D721Med (cell line): ENCODE data around the gene RBFA.

ENCODE experiments used
- DNase-seq: peaks from one replicate; pipeline ENCODE4 v3.0.0; 2011; ENCODE audit warnings: low spot score; ENCODE audit not compliant: insufficient read length
- FAIRE-seq: peaks from 2 replicates; lab custom pipeline; 2011; peaks lifted over from hg19 to GRCh38; lab: Jason Lieb, UNC
- CTCF ChIP-seq: IDR thresholded peaks from 2 replicates; pipeline ENCODE4 v1.5.1; 2012; ENCODE audit warnings: mild to moderate bottlenecking, control low read depth; ENCODE audit not compliant: insufficient read depth; ENCODE audit errors: missing control alignments

The RBFA gene

GRCh38 chr18:80033181-80034067, 810 bp upstream of the RBFA start:
- FAIRE-seq (peak; percentile 86), DNase-seq (peak; percentile 99)
- TF ChIP-seq CTCF, result no peak

GRCh38 chr18:80034852-80035406, 695 bp downstream of the RBFA start:
- FAIRE-seq, result no peak
- DNase-seq, result no peak
- TF ChIP-seq CTCF, result no peak

- TF ChIP-seq CTCF, result no peak
- DNase-seq (no peak), FAIRE-seq (peak; percentile 100)
These were observed 1.8 kb downstream of the RBFA start for GRCh38 chr18:80035997-80036396.

- FAIRE-seq, result peak; percentile 38
- no peak for TF ChIP-seq CTCF
- DNase-seq, result no peak
These were observed 3.1 kb downstream of the RBFA start for GRCh38 chr18:80037300-80037699.

- DNase-seq (no peak), FAIRE-seq (peak; percentile 96)
- TF ChIP-seq CTCF, result no peak
These were observed 3.8 kb downstream of the RBFA start for GRCh38 chr18:80037869-80038630.

GRCh38 chr18:80040515-80040914, 6.3 kb downstream of the RBFA start:
- no peak for DNase-seq
- TF ChIP-seq CTCF, result no peak
- peak; percentile 92 for FAIRE-seq
